ENCODE results near the gene PDE4D.

DNA sequence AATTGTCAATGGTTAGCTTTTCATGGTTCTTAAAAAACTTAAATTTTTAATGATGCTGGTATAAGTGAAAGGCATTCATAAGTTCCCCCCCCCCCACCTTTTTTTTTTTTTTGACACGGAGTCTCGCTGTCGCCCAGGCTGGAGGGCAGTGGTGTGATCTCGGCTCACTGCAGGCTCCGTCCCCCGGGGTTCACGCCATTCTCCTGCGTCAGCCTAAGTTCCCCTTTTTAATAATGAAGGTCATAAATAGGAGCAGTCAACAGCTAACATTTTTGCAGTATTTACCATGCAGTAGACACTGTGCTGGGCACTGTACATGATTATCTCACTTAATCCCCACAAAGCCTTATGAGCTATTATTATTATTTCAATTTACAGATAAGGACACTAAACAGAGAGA lies 556.3 kb downstream of the PDE4D start:
- TF ChIP-seq, protein P1, sequence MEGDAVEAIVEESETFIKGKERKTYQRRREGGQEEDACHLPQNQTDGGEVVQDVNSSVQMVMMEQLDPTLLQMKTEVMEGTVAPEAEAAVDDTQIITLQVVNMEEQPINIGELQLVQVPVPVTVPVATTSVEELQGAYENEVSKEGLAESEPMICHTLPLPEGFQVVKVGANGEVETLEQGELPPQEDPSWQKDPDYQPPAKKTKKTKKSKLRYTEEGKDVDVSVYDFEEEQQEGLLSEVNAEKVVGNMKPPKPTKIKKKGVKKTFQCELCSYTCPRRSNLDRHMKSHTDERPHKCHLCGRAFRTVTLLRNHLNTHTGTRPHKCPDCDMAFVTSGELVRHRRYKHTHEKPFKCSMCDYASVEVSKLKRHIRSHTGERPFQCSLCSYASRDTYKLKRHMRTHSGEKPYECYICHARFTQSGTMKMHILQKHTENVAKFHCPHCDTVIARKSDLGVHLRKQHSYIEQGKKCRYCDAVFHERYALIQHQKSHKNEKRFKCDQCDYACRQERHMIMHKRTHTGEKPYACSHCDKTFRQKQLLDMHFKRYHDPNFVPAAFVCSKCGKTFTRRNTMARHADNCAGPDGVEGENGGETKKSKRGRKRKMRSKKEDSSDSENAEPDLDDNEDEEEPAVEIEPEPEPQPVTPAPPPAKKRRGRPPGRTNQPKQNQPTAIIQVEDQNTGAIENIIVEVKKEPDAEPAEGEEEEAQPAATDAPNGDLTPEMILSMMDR (IDR thresholded peaks at IDR 0.05) = no peak
- TF ChIP-seq POLR2AphosphoS5 (IDR thresholded peaks at IDR 0.05) = no peak
